ENCODE results near the gene GSG1.

The GSG1 gene

DNA sequence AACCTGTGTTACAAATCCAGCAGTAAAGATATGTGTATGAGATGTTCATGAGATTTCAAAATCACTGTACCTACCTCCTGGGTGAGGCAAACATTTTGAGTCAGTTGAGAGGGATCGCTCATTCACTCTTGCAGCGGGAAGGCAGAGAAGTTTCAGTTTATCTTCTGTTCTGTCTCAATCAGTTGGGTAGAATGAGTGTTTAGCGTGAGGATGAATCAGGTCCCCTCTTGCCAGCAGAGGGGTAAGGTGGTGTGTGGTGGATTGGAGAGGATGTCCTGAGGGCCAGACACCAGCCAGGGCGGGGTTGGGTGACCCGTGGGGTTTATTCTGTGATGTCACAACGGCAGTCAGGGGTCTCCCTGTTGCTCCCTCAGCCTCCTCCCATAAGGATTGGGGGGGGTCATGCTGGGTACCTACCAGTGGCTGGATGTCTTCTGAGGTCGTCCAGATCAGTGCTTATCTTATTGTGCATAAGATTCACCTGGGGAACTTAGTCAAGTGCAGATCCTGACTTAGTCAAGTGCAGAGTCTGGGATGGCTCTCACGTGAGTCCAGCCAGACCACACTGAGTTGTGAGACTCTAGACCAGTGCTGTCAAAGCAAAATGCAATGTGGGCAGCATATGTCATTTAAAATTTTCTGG, at the start of gene GSG1:
GSG1 (minus strand) TSS at position 277 of the 643 bp plus-strand sequence; CDS start at position 122, 155 bp downstream.
- DNase-seq: no peak

GRCh38 chr12:13153180-13153579, 49.7 kb upstream of the GSG1 start:
- no peak for DNase-seq

GRCh38 chr12:13152756-13153155, 49.3 kb upstream of the GSG1 start:
- DNase-seq: no peak

GRCh38 chr12:13152281-13152680, 48.8 kb upstream of the GSG1 start:
- DNase-seq: no peak

- DNase-seq: no peak
Measured at GRCh38 chr12:13149411-13149810, 45.9 kb upstream of the GSG1 start.

GRCh38 chr12:13148485-13148847, 45.0 kb upstream of the GSG1 start:
- peak; percentile 40 for DNase-seq

DNA sequence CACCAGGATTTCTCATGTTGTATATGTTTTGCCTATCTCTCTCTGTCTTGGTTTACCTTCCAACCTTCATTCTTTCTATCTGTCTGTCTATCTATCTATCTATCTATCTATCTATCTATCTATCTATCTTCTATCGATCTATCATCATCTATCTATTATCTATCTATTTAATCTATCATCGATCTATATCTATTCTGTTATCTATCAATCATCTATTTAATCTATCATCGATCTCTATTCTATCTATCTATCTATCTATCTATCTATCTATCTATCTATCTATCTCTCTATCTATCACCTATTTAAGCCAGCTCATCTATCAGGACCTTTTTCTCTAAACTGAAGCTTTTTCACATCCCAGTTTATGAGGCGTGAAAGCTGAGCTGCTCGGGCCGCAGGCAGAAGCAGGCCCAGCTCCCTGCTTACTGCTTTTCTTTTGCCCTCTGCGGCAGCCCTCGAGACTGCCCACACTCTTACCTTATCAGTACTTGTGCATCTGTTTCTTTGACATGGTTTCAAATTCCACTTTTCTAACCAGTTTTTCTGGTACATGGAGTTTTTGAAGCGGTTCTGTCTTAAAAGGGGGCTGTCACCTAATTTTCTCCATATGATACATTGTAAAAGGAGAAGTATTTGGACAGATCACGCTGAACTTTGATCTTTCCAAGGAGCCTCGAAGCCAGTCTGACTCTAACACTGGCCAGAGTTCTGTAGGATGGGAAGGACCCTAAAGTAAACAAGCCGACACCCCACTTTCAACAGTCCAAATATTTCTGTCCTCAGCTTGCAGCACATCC, 44.4 kb upstream of the GSG1 start:
- peak; percentile 81 for DNase-seq

GRCh38 chr12:13146336-13146938, 43.0 kb upstream of the GSG1 start:
- no peak for DNase-seq

DNA sequence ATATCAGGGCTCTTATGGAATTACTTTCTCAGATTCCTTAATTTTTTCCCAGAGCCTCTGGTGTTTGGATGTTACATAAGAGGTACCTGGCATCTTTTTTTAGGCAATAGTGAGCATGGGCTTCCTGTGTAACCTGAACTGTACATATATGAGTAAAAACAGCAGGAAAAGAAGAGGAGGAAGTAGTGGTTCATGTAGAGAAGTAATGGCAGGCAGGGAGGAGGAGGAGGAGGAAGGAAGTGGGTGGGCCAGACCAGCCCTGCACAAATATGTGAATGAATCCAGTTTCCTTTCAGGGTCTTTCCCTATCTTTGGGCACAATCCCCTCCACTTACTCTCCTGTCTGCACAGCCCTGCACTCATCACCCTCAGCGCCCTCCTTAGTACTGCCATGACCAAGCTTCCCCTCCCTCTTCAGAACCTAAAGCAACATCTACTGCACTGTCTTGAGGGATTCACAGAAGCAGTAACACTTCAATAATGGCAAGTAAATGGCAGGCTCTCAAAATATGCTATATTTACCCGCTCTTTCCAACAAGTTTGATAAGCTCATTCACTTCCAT, 40.9 kb upstream of the GSG1 start:
- peak; percentile 33 for DNase-seq

- no peak for DNase-seq
Measured at GRCh38 chr12:13142747-13143146, 39.3 kb upstream of the GSG1 start.

DNA sequence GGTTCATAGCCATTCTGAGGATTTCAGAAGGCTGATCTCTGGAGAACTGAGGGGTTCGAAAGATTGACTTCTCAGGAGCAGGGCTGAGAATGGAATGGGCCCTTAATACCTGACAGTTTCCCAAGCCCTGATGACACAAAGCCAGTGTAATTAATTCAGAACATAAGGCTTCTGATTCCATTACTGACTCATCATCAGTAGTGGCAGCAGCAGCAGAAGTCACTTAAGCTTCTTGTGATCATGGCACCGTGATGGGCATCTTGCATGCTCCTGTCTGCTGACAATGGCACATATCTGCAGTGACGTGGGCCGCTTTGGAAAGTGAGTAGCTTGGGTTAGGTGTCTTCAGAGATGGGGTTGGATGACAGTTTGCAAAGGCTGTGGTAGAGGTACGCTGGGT, 38.2 kb upstream of the GSG1 start:
- DNase-seq: no peak

DNA sequence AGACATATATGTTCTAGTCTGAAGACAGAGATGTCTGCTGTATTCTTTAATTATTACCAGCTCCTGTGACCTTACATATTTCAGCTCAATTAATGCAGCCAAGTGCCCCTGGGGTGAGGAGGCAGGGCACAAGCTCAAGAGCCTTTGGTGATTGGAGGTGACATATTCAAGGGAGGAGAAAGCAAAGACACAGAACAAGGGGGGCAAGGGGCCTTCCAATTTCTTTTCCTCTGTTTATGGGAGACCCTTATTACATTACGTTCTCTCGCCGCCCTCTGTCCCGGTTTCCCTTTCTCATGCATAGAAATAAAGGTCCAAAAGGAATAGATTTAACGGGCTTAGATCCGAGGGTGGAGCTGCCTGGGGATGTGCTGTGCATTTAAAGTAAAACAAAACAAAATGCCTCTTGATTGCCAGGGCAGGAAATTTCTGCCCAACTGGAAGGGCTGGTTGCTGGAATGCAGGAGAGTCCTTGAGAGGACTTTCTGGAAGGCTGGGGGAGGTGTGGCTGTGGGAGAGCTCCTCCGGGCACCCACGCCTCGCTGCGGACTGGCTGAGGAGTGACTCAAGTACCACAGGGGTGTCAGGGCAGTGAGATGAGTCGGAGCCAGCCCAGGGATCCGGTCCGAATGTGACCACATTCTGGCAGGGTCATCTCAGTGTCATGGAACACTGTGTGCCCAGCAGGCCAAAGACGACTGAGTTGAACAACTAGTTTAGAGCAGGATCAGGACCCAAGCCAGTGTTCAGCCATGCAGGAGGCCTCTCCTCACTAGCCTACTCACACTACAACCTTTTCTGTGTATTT, 32.1 kb upstream of the GSG1 start:
- DNase-seq: no peak

DNA sequence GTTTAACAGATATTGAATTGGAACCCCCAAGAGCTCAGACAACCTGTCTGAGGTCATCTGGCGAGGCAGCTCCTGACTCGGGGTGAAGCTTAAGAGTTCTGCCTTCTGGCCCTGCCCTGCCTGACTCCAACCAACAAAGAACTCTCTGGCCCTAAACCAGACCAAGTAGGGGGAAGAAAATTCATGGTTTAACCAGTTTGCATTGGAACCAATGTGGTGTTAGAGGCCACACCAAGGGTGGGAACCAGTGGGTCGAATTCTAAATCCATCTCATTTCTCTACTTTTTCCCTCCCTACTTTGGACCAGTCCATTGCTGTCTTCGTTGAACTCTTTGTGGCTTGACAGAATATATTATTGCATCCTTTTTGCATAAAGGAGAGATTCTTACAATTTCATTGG, 30.4 kb upstream of the GSG1 start:
- DNase-seq: no peak

GRCh38 chr12:13130981-13131380, 27.5 kb upstream of the GSG1 start:
- DNase-seq: no peak

GRCh38 chr12:13128291-13128965, 25.0 kb upstream of the GSG1 start:
- DNase-seq: no peak

DNA sequence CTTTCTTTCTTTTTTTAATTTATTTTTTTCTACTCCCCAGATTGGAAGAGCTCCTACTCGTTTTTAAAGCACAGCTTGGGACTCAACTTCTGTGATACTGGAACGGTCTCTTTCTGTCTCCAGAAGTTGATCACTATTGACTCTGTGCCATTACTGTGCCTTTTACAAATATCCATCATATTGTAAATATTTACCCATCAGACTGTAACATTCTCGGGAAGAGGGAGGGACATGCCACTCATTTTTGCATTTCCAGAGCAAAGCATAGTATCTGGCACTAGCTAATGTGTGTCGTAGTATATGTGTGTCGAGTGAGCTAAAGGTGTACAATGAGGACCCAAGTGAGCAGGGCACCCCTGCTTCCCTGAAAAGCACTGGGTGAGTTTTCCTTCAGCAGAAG, 24.0 kb upstream of the GSG1 start:
- no peak for DNase-seq

- DNase-seq: no peak
Measured at GRCh38 chr12:13126494-13126893, 23.0 kb upstream of the GSG1 start.

- DNase-seq: no peak
Measured at GRCh38 chr12:13125996-13126395, 22.5 kb upstream of the GSG1 start.

DNA sequence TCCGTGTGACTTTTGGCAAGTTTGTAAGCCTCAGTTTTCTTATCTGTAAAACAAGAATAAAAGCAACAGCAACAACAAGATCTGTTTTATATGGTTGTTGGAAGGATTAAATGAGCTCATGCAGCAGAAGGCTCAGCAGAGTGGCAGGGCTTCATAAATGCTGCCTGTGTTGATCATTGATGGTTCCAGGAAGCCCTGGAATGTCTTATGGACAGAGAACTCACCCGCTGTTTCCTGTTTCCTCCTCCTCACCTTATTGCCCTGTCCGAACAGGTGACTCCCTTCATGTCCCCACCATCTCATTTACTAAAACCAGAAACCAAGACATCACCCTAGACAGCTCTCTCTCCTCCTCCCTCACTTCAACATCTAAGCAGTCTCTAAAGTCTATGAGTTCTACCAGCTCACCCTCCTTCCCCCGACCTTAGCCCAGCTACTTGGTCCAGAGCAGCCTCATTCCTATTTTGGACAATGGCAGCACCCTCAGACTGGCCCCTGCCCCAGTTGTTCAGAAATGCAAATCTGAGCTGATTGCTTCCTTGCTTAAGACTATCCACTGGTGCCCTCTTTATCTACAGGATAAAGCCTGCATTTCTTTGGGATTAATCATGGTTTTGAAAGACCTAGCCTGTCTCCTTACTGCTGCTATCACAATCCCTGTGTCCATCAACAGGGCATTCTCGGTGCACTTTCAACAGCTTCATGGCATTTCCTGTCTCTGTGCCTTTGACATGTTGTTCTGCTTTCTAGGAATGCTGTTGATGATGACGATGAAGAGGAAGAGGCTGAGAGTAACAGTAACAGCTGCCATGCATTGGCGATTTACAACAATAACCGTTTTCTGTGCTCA, 21.4 kb upstream of the GSG1 start:
- no peak for DNase-seq

DNA sequence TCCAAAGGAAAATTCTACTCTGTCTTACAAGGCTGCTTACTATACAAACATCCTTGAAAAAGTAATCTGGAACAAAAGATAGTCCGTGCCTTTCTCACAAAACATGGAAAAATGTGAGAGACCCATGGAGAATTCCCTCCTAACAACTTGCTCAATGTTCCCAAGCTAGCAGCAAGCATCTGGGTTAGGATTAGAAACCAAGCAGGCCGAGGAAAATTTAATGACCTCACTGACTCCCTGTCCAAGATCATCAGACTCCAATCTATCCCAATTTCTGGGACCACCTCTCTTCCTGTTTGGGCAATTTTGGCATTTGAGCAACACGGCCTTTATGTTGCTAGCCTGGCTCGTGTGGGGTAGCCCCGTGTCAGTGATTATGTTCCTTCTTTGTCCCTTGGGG, 18.1 kb upstream of the GSG1 start:
- DNase-seq: no peak

GRCh38 chr12:13120413-13120812, 16.9 kb upstream of the GSG1 start:
- DNase-seq: no peak

DNA sequence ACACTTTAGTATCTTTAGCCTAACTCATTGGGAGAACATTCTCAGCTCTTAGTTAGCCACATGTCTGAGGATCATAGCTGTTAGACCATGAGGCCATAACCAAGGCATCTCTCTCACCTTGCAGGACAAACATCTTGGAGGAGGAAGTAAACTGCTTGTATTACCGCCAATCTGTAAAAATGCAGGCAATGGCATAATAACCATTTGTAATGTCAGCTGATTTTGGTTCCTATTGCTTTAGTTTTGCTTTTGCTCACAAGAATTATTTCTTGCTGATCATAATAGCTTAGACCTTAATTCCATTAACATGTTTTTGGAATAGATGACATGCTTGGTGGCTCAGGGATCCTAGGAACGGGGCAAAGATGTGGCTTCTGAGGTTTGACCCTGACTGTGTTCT, 16.4 kb upstream of the GSG1 start:
- no peak for DNase-seq
